Erythroblast (primary cell): Measurements from ENCODE around the gene SRCIN1.

Source experiments
- GATA1 ChIP-seq: IDR thresholded peaks from 2 replicates; pipeline ENCODE4 v1.6.1; 2011; ENCODE audit warnings: low read depth, mild to moderate bottlenecking, control low read depth, low read length, moderate library complexity
- POLR2A ChIP-seq: IDR thresholded peaks from 2 replicates; pipeline ENCODE4 v1.6.1; 2011; ENCODE audit warnings: mild to moderate bottlenecking, low read length

DNA sequence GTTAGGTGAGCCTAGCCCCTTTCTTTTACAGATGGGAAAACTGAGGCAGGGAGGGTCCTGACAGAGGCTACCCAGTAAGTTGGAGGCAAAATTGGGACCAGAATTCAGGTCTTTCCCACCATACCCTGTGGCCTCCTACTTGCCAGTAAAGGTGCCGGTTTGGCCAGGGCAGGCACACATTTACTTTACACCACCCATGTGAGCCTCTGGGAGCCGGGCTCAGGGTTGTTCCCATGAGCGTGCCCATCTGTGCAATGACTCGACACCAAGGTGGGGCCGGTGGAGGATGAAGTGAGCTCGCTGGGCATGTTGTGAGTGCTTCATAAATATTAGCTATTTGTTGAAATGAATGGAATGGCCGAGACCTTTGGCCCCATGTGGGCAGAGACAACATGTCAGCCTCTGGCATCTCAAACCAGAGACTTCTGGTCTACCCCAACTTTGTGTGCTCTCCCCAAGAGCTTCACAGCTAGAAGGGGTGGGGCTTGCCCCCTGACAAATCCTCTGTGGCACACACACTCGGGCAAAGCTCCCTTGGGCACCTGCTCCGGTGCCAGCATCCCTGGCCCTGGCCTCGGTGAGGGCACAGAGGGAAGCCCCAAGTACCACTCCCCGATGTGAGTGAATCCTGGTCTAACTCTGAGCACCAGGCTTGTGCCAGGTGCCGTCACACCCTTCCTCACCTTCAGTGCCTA, 60.1 kb downstream of the SRCIN1 start:
- TF ChIP-seq POLR2A (no peak), GATA1 (no peak)
